DMS 273 (cell line): ENCODE data around the gene INTS6.
A peak's percentile ranks its signal among the peaks of the same experiment; 100 is the strongest.
"Not testable (repeated sequence)": the region's sequence is repeated elsewhere in the genome, so short reads cannot be mapped to it uniquely, and the experiment has no call there.

ENCODE experiments used
- DNase-seq: peaks from one replicate; lab custom pipeline; 2025; ENCODE audit not compliant: unreplicated experiment; lab: John Stamatoyannopoulos, UW

Gene INTS6

DNA sequence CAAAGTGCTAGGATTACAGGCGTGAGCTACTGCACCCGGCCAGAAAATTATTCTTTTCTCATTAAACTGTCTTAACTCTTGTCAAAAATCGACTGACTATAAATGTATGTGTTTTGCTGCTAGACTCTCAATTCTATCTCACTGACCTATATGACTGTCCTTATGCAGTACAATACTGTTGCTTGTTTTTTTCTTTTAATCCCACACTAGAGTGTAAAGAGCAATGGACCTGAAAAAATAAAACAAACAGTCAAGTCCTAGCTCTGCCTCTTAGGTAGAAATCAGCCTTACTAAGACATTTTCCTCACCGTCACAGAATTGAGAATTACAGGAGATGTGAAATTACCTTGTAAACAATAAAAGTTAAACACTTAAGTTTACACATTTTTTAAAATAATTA is 35.1 kb downstream of the INTS6 start:
- DNase-seq: no peak

DNA sequence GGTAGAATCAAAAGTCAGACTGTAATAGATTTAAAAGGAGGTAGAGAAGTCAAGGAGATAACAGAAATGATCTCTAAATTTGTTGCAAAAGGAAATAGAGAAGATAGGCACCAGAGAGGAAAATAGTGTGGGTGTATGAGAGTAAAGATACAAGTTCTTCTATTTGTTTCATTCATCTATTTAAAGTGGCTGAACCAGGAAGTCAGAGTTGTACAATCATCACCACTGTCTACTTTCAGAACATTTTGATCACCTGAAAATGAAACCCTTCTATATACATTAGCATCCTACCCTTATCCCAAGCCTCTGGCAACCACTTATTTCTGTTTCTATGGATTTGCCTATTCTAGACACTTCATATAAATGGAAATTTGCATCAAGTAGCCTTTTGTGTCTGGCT is 36.7 kb downstream of the INTS6 start:
- no peak for DNase-seq

DNA sequence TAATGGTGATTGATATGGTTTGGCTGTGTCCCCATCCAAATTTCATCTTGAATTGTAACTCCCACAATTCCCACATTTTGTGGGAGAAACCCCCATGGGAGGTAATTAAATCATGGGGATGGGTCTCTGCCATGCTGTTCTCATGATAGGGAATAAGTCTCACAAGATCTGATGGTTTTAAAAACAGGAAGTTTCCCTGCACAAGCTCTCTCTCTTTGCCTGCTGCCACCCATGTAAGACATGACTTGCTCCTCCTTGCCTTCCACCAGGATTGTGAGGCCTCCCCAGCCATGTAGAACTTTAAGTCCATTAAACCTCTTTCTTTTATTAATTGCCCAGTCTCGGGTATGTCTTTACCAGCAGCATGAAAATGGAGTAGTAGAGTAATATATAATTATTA is 37.5 kb downstream of the INTS6 start:
- not testable (repeated sequence) for DNase-seq

DNA sequence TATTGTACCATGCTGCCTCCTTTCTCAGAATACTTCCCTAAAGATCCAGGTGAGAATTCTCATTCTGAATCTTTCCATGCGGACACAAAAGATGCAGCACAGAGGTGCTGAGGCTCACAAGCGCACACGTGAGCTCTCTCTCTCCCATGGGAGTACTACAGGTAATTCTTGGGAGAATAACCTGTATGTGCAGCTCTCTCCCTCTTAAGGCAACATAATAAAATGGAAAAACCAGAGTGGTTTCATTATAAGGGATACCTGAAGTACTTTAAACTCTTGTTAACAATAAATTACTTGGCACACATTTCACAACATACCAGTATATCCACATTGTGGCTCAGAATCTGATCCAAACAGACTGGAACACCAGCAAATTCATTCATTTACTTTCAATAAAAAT is 40.4 kb downstream of the INTS6 start:
- no peak for DNase-seq

DNA sequence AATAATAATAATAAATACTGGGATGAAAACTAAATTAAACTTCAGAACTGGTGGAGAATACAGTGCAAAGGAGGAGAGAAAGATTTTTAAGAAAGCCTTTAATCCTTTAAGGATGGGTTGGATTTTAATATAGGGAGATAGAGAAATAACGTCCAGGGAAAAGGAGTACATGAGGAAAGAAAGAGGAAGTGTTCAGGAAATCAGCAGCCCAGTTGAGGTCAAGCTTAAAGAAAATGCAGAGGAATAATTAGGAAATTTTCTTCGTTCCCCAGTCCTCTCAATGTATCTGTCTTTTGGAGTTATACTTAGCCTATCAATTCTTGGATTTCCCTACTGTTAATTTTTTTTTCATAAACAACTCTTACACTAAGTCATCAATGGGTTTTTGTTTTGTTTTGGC is 47.7 kb downstream of the INTS6 start:
- no peak for DNase-seq

DNA sequence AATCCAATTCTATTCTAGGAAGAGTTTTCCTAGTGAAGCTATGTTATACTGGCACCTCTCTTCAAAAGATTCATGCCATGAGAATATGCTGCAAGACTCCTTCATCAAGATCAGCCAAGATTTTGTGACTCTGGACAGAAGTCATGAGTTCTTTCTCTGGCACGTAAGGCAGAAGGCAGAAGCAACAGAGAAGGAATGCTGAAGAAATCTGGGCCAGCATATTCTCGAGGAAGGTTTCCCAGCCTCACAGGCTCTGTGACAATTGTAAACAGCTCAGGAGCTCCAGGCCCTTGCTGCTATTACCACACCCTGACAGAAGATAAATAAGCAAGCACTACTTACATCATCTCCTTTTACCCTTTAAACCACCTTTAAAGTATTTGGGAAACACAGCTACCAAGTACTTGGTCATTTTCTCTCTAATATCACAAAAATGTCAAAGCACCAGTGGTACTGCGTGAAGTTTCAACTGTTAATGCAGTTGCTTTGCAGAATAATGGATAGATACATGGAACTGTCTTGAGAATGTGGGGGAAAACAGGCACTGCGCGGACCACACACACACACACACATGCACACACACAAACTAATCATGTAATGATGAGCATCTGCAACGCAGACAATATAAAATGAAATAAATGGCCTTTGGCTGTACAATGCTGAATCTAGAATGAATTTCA is 55.4 kb downstream of the INTS6 start:
- DNase-seq: no peak

DNA sequence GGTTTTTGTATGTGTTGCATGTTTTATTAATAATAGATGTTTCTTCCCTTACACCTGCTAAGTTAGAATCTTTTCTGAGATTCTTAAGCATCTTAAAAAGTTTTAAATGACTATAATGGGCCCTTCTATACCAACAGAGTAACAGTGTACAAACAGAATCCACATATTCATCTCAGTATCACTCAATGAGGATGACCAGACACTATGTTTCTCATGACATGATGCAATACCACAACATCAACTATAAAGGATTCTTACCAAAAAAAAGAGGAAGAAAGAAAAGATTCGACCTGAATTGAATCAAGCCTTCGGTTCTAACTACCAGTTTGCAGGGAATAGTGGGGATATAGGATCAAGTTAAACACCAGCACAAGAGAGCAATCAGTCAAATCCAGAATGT is 56.5 kb downstream of the INTS6 start:
- DNase-seq: no peak

DNA sequence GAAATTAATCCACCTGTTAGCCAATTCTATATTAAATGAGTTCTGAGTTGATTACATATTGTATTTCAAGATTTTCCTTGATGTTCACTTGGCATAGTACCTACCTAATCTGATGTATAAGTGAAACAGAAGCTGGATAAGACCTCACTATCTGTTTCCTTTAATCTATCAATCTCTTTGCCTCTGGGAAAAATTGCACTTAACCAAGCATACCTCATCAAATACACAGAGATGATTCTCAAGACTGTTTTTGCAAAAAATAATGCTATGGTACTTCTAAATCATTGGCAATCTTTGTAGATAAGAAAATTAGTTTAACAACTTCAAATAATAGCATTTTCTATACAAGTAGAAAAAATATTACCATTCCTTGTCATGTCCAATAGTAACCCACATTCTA is 58.1 kb downstream of the INTS6 start:
- DNase-seq: no peak

DNA sequence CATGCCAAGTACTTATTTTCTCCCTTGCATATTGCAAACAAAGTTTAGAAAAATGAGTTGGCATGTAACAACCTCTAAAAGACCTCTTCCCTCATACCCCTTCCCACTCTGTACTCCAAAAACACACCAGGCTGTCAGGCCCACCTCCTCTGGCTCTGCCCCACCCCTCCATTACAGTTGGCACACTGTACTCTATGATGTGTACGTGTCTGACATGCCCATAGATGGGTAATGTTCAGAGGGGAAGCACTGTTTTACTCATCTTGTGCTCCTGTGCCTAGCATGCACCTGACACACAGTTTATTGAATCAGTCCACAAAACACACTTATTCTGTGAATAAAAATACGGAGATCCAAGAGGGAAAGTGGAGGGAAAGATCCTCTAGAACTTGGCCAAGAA is 67.7 kb downstream of the INTS6 start:
- DNase-seq: no peak

DNA sequence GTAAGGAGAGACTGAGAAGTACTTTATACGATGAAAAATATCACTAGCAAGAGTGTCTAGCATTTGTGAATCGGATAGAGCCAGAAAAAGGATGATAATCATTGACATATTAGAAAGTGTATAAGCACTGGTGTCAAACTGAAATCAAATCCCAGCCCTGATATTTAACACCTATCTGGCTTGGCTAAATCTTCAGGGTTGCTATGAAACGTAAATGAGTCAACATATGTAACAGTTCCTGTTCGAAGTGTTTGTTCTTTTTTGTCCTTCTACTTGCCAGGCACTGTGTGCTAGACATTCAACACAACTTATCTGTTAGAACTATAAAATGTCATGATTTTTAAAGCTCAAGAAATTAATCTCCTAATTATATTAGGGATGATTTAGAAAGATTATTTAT is 72.6 kb downstream of the INTS6 start:
- no peak for DNase-seq

DNA sequence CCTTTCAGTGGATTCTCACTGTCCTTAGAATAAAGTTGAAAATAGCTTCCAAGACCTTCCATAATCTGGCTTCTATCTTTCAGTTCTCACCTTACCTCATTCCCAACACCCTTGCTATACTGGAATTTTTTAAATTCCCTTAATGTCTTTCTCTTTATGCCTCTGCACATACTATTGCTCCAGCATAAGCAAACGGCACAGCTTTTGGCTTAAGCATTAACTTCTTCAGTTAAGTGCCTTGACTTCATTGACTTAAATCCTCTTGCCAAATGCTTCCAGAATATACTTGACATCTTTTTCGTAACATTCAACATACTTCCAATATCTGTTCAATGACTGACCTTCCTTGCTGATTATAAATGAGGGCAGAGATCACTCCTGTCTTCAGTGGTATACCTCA is 79.4 kb downstream of the INTS6 start:
- no peak for DNase-seq

DNA sequence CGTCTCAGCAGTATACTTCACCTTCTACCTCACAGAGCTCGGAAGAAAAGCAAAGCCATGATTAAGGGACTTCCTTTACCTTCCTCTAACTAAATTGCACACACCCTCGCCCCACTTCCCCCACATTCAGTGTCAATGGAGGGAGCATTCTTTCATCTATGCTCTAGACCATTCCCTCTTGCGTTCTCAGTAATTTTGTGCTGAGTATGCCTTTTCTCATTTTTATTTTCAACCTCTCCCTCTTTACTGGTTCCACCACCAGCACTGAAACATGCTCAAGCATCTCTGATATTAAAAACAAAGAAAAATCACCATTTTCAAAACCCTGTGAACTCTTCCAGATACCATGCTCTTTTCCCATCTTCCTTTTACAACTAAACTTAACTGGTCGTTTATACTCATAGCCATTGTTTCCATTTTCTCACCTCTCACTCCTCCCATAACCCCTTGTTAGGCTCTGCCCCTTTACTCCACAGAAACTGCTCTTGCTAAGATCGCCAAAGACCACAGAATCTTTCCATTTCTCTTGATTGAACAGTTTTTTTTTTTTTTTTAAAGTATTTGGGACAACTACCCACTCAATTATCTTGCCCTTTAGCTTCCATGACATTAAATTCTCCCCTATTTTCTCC is 81.0 kb downstream of the INTS6 start:
- no peak for DNase-seq

DNA sequence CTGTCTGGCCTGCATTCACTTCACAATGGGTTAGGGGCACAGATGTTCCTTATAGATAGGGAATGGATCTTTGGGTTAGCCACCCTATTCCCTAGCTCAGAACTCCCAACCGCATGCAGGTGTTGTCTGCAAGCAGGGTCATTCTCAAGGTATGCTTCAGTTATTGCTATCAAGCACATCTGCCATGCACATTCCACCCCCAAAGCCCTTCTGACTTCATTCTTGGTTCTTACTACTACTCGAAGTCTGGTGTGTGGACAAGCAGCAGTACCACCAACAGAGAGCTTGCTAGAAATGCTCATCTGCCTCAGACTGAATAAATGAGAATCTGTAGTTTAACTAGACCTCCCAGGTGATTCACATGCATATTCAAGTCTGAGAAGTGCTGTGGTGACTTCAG is 82.0 kb downstream of the INTS6 start:
- DNase-seq: no peak

DNA sequence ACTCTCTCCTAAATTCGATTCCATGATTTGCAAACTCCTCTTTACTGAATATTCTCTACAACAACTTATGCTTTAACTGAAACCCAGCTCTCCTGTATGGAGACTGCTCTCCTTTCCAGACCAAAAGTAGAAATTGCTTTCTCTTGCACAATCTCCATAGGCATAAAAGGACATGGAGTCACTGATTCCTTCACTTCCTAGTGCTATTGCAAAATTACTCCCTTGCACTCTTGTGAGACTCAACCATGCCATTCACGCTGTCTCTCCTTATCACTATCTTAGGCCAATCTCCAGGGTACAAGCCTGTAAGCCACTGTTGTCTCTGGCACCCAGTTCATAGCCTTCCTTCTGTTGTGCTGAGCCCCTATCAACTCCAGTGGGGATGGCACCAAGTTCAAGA is 82.7 kb downstream of the INTS6 start:
- DNase-seq: no peak

DNA sequence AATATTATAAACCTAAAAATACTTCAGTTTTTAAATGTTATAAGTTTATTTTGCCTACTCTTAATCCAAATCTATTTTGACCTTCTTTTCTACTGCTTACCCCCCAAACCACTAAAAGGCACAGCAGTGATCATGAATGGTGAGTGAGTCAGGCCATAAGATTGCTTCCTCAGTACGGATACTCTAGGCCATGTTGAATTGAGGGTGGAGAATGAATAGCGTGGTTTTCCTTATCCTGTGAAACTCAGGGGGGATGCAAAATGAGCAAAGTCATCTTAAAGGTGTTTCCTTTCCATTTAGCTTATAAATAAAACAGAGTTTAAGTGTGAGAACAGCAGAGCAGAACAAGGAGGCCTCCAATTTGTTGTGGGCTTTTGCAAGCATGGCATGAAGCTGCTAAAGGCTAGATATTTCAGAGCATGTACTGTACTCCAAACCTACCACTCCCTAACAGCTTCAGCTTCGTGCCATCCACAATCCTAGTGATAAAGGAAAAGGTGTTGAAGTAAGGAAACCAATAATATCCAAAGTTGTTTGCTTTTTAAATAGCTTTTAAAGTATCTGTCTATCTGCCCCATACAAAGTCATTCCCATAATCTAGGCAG is 88.3 kb downstream of the INTS6 start:
- no peak for DNase-seq

DNA sequence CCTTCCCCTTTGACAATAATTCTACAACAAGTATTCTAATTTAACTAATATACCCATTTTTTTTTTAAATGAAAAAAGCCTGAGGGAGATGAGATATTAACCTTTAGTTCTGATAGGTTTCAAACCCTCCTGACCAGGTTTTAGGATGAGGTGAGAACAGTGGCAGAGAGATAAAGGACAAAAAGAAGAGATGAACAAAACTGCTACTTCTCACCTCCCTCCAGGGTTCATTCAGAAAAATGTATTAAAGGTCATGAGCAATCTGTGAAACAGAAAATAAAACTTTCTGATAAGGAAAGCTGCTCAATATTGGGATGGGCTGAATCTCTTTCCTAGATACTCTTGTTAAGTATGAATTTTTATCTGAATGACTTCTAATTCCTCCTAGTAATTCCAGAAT is 89.2 kb downstream of the INTS6 start:
- DNase-seq: no peak

DNA sequence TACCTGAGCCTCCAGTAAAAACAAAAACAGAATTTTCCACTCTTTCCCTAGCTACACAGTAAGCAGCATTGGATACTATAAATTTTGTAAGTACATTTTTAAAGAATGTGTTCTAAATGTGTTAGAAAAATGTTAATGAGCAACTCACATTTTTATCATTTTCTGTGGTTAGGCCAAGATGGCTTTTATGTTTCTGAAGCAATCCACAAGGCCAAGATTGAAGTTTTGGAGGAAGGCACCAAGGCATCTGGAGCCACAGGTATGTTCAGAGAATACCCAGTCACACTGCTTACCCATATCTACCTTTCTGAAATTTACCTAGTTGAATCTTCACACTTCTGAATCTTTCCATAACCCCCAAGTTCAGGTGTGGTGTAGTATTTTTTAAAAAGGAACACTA is 91.7 kb downstream of the INTS6 start:
- DNase-seq: no peak

DNA sequence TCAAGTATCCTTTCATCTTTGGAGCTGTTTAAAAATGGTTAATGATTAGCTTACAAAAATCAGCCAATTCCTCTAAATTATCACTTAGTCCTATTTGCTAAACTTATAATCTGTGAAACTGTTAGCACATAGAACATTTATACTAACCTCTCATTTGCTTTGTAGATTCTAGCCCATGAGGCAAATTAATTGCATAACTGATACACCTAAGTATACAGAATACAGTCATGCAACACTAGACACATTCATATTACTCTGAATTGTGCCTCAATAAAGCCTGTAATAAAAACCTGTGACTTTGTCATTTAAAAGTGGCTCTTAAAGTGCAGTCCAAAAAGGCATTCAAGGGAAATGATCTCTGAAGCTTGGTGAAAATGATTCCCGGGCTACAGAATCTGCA is 92.3 kb downstream of the INTS6 start:
- DNase-seq: no peak

DNA sequence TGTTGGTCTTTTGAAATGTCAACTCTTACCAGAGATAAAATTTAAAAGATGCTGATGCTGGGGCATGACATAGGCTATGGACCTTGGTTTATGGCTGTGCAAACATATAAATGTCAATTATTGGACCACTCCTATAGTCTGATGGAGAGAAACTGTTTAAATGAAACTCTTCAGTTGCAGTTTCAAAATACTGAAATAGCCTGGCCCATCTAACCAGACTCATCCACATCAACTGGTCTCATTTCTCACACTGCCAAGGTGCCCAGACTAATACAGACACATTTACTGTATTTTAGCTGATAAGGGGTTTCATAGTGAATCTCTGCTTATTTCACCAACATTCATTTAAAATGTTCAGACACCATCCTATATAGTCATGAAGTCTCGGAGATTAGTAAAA is 93.5 kb downstream of the INTS6 start:
- DNase-seq: no peak

DNA sequence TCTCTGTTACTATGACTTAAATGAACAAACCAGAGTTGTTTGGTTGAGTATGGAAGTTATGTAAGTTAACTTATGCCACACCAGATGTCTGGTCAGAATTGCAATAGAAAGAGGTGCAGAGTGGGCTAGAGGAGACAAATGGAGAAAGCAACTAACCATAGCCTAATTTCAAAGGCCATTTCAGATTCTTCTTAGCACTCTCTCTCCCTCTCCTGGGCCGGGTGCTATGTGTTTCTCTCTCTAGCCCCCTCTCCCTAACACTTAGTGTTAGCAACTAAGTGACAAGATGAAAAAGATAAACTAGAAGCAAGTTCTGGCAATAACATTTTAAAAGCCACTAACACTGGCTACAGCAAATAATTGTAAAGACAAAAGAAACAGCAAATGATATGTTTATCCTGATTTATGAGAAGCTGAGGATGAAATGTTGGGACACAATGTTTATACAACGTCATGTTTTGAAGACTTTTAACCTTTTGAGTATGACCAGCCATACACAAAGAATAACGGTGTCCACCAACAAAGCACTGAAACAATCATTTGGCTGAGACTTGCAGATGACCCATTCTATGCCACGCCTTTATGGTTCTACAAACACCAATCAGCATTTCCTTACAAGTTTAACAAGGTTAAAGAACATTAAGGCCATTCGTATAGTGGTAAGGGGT is 94.8 kb downstream of the INTS6 start:
- DNase-seq: peak; percentile 14

DNA sequence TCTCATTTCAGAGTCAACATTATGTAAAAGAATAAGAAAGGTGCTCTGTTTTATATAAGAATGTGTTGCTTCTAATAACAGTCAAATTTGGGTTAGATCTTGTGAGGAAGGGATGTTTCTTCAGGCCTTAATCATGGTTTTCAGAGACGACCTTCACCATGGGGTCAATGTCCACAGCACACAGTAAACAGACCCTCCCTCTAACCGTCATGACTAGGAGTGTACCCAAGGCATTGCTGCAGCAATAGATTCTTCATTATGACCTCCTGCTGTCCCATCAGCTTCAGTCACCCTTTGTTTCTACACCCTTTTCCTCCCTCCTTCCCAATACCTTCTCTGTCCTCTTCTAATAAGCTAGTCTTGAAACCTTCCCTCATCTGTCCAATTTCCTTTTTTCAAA is 97.6 kb downstream of the INTS6 start:
- DNase-seq: no peak

DNA sequence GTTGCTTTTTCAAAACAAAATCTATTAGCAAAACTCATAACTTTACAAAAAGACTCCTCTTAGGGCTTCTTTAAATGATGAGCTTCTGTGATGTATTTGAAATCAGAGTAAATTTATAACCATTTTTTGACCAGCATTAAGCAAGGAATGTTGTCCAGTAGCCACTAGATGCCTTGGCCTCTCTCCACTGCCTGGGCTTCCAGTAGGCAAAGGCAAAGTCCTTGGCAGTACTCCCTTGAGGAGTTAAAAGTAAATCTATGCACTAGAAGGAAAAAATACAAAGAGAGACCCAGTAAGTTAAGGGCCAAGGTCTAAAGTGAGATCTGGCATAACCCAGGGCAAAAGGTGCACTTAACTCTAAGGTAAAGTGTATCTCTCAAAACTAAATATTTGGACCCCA is 103.8 kb downstream of the INTS6 start:
- no peak for DNase-seq
